Sigmoid colon (tissue), 7 donors: Measurements from ENCODE around the gene OR12D3. TPM values are rescaled to one million over a fixed set of nuclear protein-coding genes. Genes with fewer than 3 reads are reported as not detected.

Experiments used
- DNase-seq: peaks from one replicate; pipeline ENCODE4 v3.0.0-alpha.2; 2019
- H3K27ac ChIP-seq, 4 donors: fragments of 200-600 bp; sonication (generic); one replicate each; pipeline ENCODE4 v1.5.1; 2016 to 2019; ENCODE audit warnings: mild to moderate bottlenecking in 1 of 4
- H3K27me3 ChIP-seq, 3 donors: fragments of 200-600 bp; sonication (generic); one replicate each; pipeline ENCODE4 v1.5.1; 2019; ENCODE audit warnings: mild to moderate bottlenecking in 1 of 3
- H3K36me3 ChIP-seq, 4 donors: fragments of 200-600 bp; sonication (generic); one replicate each; pipeline ENCODE4 v1.5.1; 2016 to 2019
- H3K4me1 ChIP-seq, 4 donors: fragments of 200-600 bp; sonication (generic); one replicate each; pipeline ENCODE4 v1.5.1; 2017 to 2019
- H3K4me3 ChIP-seq, 4 donors: fragments of 200-600 bp; sonication (generic); one replicate each; pipeline ENCODE4 v1.5.1; 2017 to 2019; ENCODE audit warnings: mild to moderate bottlenecking in 2 of 4, moderate library complexity in 1 of 4
- H3K9me3 ChIP-seq, 4 donors: fragments of 200-600 bp in 3 of 4; sonication (generic) in 3 of 4; one replicate each; pipeline versions ENCODE4 v1.5.1 to v1.6.1; 2013 to 2019
- EP300 ChIP-seq, 4 donors: sonication (generic); formaldehyde crosslinking; IDR thresholded peaks; one replicate each; pipeline ENCODE4 v1.6.1; 2017; ENCODE audit warnings: antibody characterized with exemption in 4 of 4
- POLR2A ChIP-seq, 2 donors: fragments of 450-650 bp; IDR thresholded peaks; one replicate each; pipeline ENCODE4 v1.6.1; 2016; ENCODE audit warnings: antibody characterized with exemption in 2 of 2, mild to moderate bottlenecking in 2 of 2, moderate library complexity in 2 of 2
- POLR2AphosphoS5 ChIP-seq, 4 donors: sonication (generic); formaldehyde crosslinking; IDR thresholded peaks; one replicate each; pipeline ENCODE4 v1.6.1; 2017; ENCODE audit warnings: antibody characterized with exemption in 4 of 4
- WGBS, 2 donors: extraction: QIAGEN DNeasy Blood & Tissue Kit; methylation state at CpG; one replicate each; pipeline ENCODE4 v1.1.7; 2013; 5-methylcytosine and 5-hydroxymethylcytosine counted together
- intact Hi-C: fragments of 100-400 bp; cut with DNase I; formaldehyde crosslinking; loops from one replicate; pipeline ENCODE4 v1.15.1; 2023
- polyA plus RNA-seq, 3 donors: library from polyadenylated mRNA; stranded (reverse); fragments of 200-250 nt; gene quantifications; one replicate each; pipeline ENCODE4 v1.2.3, GENCODE V29; 2013
- total RNA-seq, 4 donors: library from RNA; depleted of rRNA; stranded (reverse); fragments of >200 nt; gene quantifications; one replicate each; pipeline ENCODE4 v1.1.0, GENCODE V29; 2016
- TF ChIP-seq, protein P1 (sequence below), 4 experiments: fragments of 450-650 bp in 3 of 4; fragments of 200-600 bp in 1 of 4; IDR thresholded peaks; one replicate each; pipeline ENCODE4 v1.5.1; 2016 to 2019; ENCODE audit warnings: antibody characterized with exemption in 4 of 4, mild to moderate bottlenecking in 3 of 4, moderate library complexity in 2 of 4
- donor health status: healthy with polysubstance abuse.
- donor health status: Bipolar disorder and iron deficiency.
- donor health status: healthy.

Gene OR12D3
- total and polyA plus RNA-seq, 7 donors = not detected

DNA sequence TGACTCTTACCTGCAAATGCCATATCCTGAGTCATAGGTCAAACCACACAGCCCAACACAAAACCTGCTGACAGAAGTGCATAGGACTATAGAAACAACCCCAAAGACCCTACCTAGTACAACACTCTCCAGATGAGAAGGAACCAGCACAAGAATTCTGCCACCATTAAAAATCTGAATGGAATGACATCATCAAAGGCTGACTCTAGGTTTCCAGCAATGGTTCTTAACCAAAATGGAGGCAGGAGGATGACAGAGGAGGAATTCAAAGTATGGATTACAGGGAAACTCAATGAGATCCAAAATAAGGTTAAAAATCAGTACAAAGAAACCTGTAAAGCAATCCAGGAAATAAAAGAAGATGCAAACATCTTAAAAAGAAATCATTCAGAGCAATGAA, 42.4 kb downstream of the OR12D3 start:
- H3K9me3 ChIP-seq = no peaks in the 10 kb centered on the region
- TF ChIP-seq, protein P1, sequence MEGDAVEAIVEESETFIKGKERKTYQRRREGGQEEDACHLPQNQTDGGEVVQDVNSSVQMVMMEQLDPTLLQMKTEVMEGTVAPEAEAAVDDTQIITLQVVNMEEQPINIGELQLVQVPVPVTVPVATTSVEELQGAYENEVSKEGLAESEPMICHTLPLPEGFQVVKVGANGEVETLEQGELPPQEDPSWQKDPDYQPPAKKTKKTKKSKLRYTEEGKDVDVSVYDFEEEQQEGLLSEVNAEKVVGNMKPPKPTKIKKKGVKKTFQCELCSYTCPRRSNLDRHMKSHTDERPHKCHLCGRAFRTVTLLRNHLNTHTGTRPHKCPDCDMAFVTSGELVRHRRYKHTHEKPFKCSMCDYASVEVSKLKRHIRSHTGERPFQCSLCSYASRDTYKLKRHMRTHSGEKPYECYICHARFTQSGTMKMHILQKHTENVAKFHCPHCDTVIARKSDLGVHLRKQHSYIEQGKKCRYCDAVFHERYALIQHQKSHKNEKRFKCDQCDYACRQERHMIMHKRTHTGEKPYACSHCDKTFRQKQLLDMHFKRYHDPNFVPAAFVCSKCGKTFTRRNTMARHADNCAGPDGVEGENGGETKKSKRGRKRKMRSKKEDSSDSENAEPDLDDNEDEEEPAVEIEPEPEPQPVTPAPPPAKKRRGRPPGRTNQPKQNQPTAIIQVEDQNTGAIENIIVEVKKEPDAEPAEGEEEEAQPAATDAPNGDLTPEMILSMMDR (IDR thresholded peaks at IDR 0.05) = no peak
- TF ChIP-seq POLR2AphosphoS5 (IDR thresholded peaks at IDR 0.05) = no peak
- TF ChIP-seq POLR2A (IDR thresholded peaks at IDR 0.05) = no peak
- TF ChIP-seq EP300 (IDR thresholded peaks at IDR 0.05) = no peak
- DNase-seq = no peak
- no peak overlapping the region for H3K4me3 ChIP-seq
- H3K27me3 ChIP-seq = no peaks in the 10 kb centered on the region
- H3K36me3 ChIP-seq = no peaks in the 10 kb centered on the region
- H3K27ac ChIP-seq = no peak overlapping the region
- intact Hi-C loops = no loop called here
- H3K4me1 ChIP-seq = no peaks in the 10 kb centered on the region

DNA sequence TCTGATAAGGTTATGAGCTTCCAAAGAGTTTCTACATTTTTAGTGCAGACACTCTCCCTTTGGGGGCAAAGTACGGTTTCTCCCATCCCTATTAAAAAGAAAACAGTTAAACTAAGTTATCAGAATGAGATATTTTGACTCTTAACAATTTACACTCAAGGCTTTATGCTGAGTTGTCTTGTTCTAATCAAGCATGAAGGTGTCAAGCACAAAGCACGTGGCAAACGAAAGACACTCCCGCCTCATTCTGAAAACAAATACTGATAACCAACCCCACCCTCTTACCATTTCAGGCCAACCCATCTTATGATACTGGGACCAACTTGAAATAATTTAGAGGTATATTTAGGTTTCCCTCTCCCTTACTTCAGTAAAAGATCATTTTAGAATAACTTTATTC, 49.3 kb downstream of the OR12D3 start:
- WGBS, 2 donors = 30 to 75% methylated on average over 4 of the region's 4 CpGs
- no peak overlapping the region for H3K4me3 ChIP-seq
- TF ChIP-seq POLR2AphosphoS5 (IDR thresholded peaks at IDR 0.05) (no peak), EP300 (IDR thresholded peaks at IDR 0.05) (no peak), POLR2A (IDR thresholded peaks at IDR 0.05) (no peak)
- TF ChIP-seq, protein P1 (IDR thresholded peaks at IDR 0.05) = no peak
- H3K9me3 ChIP-seq = no peaks in the 10 kb centered on the region
- H3K27ac ChIP-seq = no peak overlapping the region
- H3K27me3 ChIP-seq = no peaks in the 10 kb centered on the region
- H3K4me1 ChIP-seq = no peaks in the 10 kb centered on the region
- no peak for DNase-seq
- H3K36me3 ChIP-seq = no peaks in the 10 kb centered on the region
- intact Hi-C loops = no loop called here

Other genes starting within 250 kb of the OR12D3 start
- not detected for gene OR2J2, start 204.4 kb downstream of the OR12D3 start, total RNA-seq
- not detected for gene OR2J2, start 204.4 kb downstream of the OR12D3 start, polyA plus RNA-seq
- gene OR14J1, start 73.6 kb downstream of the OR12D3 start, total RNA-seq = not detected
- gene OR14J1, start 73.6 kb downstream of the OR12D3 start, polyA plus RNA-seq = not detected
- gene OR5V1, start 6.4 kb downstream of the OR12D3 start, total RNA-seq = not detected
- not detected for gene OR5V1, start 6.4 kb downstream of the OR12D3 start, polyA plus RNA-seq
- gene OR12D2, start 20.3 kb upstream of the OR12D3 start, total RNA-seq = not detected
- not detected for gene OR12D2, start 20.3 kb upstream of the OR12D3 start, polyA plus RNA-seq
- gene OR12D1, start 39.6 kb upstream of the OR12D3 start, total RNA-seq = not detected
- not detected for gene OR12D1, start 39.6 kb upstream of the OR12D3 start, polyA plus RNA-seq
- not detected for gene OR10C1, start 64.0 kb upstream of the OR12D3 start, total RNA-seq
- not detected for gene OR10C1, start 64.0 kb upstream of the OR12D3 start, polyA plus RNA-seq
- not detected for gene OR11A1, start 81.8 kb upstream of the OR12D3 start, total RNA-seq
- not detected for gene OR11A1, start 81.8 kb upstream of the OR12D3 start, polyA plus RNA-seq
- not detected for gene OR2H1, start 81.9 kb upstream of the OR12D3 start, total RNA-seq
- not detected for gene OR2H1, start 81.9 kb upstream of the OR12D3 start, polyA plus RNA-seq
- gene MAS1L, start 112.7 kb upstream of the OR12D3 start, total RNA-seq = not detected
- gene MAS1L, start 112.7 kb upstream of the OR12D3 start, polyA plus RNA-seq = not detected
- gene UBD, start 184.4 kb upstream of the OR12D3 start, total RNA-seq = under 1 TPM in 1 of 4 donors, not detected in 3; 0.71 TPM
- gene UBD, start 184.4 kb upstream of the OR12D3 start, polyA plus RNA-seq = 100 to 1,000 TPM in 1 of 3 donors, 10 to 100 TPM in 1, 1 to 10 TPM in 1; 4.8 to 207 (median 15.3) TPM
- gene OR2H2, start 209.8 kb upstream of the OR12D3 start, total RNA-seq = not detected
- not detected for gene OR2H2, start 209.8 kb upstream of the OR12D3 start, polyA plus RNA-seq